Activated T-cell treated with anti-CD3 and anti-CD28 coated beads, Interleukin-2, amount 50 U/mL, for 1 hour (primary cell): ENCODE results near the gene MAGEC3.

ENCODE experiments used
- DNase-seq: peaks from one replicate; pipeline ENCODE4 v3.0.0-alpha.2; 2020

MAGEC3 gene

DNA sequence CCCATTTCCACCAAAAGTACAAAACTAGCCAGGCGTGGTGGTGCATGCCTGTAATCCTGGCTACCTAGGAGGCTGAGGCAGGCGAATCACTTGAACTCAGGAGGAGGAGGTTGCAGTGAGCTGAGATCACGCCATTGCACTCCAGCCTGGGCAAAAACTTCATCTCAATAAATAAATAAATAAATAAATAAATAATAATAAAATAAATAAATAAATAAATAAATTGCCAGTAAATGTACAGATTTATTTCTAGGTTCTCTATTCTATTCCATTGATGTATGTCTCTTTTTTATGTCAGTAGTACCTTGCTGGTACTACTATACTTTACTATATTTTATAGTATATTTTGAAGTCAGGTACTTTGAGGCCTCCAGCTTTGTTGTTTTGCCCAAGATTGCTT lies 109.2 kb downstream of the MAGEC3 start:
- DNase-seq: no peak
